Right lobe of liver (tissue), 4 donors: ENCODE data around the gene CCNG1.
"Not testable (repeated sequence)": the region's sequence is repeated elsewhere in the genome, so short reads cannot be mapped to it uniquely, and the experiment has no call there.

ENCODE experiments used
- POLR2A ChIP-seq: fragments of 450-650 bp; IDR thresholded peaks from one replicate; pipeline ENCODE4 v1.6.1; 2017; ENCODE audit warnings: antibody characterized with exemption, mild to moderate bottlenecking
- TF ChIP-seq, protein P1 (sequence below), 4 donors: fragments of 200-600 bp in 3 of 4; fragments of 450-650 bp in 1 of 4; IDR thresholded peaks; one replicate each; pipeline versions ENCODE4 v1.5.1 to v1.8.0; 2016 to 2022; ENCODE audit warnings: antibody characterized with exemption in 4 of 4, mild to moderate bottlenecking in 2 of 4
- donor health status: DM: no; HTN: no; CAD: no.
- donor health status: DM: no; HTN: no; CAD: no.
- donor health status: DM: no; HTN: yes; CAD: no.

DNA sequence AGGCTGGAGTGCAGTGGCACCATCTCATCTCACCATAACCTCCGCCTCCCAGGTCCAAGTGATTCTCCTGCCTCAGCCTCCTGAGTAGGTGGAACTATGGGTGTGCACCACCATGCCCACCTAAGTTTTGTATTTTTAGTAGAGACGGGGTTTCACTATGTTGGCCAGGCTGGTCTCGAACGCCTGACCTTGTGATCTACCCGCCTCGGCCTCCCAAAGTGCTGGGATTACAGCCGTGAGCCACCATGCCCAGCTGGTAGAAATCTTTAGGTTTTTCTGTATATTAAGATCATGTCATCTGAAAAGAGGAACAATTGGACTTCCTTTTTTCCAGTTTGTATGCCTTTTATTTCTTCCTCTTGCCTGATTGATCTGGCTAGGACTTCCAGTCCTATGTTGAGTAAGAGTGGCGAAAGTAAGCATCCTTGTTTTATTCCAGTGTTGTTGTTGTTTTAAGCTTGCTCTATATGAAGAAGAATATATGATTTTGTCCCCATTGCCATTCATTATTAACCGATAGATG lies 40.5 kb upstream of the CCNG1 start:
- TF ChIP-seq, protein P1, sequence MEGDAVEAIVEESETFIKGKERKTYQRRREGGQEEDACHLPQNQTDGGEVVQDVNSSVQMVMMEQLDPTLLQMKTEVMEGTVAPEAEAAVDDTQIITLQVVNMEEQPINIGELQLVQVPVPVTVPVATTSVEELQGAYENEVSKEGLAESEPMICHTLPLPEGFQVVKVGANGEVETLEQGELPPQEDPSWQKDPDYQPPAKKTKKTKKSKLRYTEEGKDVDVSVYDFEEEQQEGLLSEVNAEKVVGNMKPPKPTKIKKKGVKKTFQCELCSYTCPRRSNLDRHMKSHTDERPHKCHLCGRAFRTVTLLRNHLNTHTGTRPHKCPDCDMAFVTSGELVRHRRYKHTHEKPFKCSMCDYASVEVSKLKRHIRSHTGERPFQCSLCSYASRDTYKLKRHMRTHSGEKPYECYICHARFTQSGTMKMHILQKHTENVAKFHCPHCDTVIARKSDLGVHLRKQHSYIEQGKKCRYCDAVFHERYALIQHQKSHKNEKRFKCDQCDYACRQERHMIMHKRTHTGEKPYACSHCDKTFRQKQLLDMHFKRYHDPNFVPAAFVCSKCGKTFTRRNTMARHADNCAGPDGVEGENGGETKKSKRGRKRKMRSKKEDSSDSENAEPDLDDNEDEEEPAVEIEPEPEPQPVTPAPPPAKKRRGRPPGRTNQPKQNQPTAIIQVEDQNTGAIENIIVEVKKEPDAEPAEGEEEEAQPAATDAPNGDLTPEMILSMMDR (IDR thresholded peaks at IDR 0.05): not testable (repeated sequence)
- TF ChIP-seq POLR2A: not testable (repeated sequence)
